ENCODE results near the gene GYG2. TPM values are rescaled to one million over a fixed set of nuclear protein-coding genes. Genes with fewer than 3 reads are reported as not detected.

Gene GYG2
- polyA plus RNA-seq, 1 donor from 2014 or later = 6.3 TPM

- Histone ChIP-seq H3K9ac (ENCODE audit: low read length) (no peak overlapping the region), H2AFZ (ENCODE audit: low read depth, low read length) (no peak overlapping the region), H3K27ac (ENCODE audit: low read length) (no peak overlapping the region), H3K4me3 (ENCODE audit: low read length) (no peak overlapping the region), H3K36me3 (ENCODE audit: insufficient read depth, low read length) (no peaks in the 10 kb centered on the region), H3K9me2 (ENCODE audit: insufficient read depth, low read length) (no peaks in the 10 kb centered on the region), H3F3A (ENCODE audit: insufficient read depth, low read length, poor library complexity, severe bottlenecking) (no peaks in the 10 kb centered on the region), H3K9me3 (ENCODE audit: low read length) (no peaks in the 10 kb centered on the region), H3K4me2 (ENCODE audit: low read length) (no peak overlapping the region), H3K79me2 (replicated peaks; ENCODE audit: insufficient read depth, low read length) (no peaks in the 10 kb centered on the region), H3K27me3 (ENCODE audit: insufficient read depth, low read depth, low read length) (no peaks in the 10 kb centered on the region), H4K20me1 (ENCODE audit: insufficient read depth) (no peaks in the 10 kb centered on the region)
- TF ChIP-seq EP300 (conservative IDR thresholded peaks at IDR 0.05; ENCODE audit: poor library complexity, severe bottlenecking) (no peak), POLR2AphosphoS5 (IDR thresholded peaks at IDR 0.05) (no peak), SMC3 (conservative IDR thresholded peaks at IDR 0.05; ENCODE audit: poor library complexity) (no peak), RAD21 (conservative IDR thresholded peaks at IDR 0.05) (no peak), MXI1 (conservative IDR thresholded peaks at IDR 0.05; ENCODE audit: poor library complexity, severe bottlenecking) (no peak), EZH2 (IDR thresholded peaks at IDR 0.05; ENCODE audit: borderline replicate concordance, insufficient read depth, low read length, poor library complexity, severe bottlenecking) (no peak), TAF1 (IDR thresholded peaks at IDR 0.05; ENCODE audit: low read depth) (no peak)
- TF ChIP-seq, protein P1, sequence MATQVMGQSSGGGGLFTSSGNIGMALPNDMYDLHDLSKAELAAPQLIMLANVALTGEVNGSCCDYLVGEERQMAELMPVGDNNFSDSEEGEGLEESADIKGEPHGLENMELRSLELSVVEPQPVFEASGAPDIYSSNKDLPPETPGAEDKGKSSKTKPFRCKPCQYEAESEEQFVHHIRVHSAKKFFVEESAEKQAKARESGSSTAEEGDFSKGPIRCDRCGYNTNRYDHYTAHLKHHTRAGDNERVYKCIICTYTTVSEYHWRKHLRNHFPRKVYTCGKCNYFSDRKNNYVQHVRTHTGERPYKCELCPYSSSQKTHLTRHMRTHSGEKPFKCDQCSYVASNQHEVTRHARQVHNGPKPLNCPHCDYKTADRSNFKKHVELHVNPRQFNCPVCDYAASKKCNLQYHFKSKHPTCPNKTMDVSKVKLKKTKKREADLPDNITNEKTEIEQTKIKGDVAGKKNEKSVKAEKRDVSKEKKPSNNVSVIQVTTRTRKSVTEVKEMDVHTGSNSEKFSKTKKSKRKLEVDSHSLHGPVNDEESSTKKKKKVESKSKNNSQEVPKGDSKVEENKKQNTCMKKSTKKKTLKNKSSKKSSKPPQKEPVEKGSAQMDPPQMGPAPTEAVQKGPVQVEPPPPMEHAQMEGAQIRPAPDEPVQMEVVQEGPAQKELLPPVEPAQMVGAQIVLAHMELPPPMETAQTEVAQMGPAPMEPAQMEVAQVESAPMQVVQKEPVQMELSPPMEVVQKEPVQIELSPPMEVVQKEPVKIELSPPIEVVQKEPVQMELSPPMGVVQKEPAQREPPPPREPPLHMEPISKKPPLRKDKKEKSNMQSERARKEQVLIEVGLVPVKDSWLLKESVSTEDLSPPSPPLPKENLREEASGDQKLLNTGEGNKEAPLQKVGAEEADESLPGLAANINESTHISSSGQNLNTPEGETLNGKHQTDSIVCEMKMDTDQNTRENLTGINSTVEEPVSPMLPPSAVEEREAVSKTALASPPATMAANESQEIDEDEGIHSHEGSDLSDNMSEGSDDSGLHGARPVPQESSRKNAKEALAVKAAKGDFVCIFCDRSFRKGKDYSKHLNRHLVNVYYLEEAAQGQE (IDR thresholded peaks at IDR 0.05; ENCODE audit: borderline replicate concordance) = no peak
- TF ChIP-seq, protein P2, sequence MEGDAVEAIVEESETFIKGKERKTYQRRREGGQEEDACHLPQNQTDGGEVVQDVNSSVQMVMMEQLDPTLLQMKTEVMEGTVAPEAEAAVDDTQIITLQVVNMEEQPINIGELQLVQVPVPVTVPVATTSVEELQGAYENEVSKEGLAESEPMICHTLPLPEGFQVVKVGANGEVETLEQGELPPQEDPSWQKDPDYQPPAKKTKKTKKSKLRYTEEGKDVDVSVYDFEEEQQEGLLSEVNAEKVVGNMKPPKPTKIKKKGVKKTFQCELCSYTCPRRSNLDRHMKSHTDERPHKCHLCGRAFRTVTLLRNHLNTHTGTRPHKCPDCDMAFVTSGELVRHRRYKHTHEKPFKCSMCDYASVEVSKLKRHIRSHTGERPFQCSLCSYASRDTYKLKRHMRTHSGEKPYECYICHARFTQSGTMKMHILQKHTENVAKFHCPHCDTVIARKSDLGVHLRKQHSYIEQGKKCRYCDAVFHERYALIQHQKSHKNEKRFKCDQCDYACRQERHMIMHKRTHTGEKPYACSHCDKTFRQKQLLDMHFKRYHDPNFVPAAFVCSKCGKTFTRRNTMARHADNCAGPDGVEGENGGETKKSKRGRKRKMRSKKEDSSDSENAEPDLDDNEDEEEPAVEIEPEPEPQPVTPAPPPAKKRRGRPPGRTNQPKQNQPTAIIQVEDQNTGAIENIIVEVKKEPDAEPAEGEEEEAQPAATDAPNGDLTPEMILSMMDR (IDR thresholded peaks at IDR 0.05; ENCODE audit: poor library complexity, severe bottlenecking) = no peak
These were observed 33.7 kb downstream of the GYG2 start for GRCh38 chrX:2862404-2862803.

DNA sequence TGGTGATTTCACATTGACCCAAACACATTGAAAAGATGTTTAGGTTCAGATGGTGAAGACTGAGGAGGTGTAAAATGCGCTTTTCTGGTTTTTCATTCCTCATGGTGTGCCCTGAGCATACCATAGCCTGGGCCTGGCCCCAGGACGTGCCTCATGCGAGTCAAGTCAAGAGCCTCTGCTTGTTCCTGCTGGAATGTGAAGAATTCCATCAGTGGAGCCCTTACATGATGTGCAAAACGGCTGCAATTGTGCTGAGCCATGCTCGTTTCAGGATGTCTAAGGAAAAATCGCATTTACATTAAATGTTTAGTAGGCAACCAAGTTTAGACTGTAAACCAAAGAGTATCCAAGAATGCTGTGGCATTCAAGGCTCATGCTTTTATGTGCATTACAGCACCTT lies 34.9 kb downstream of the GYG2 start:
- H3F3A ChIP-seq (ENCODE audit: insufficient read depth, low read length, poor library complexity, severe bottlenecking) = no peaks in the 10 kb centered on the region
- H3K4me2 ChIP-seq (ENCODE audit: low read length) = no peak overlapping the region
- no peaks in the 10 kb centered on the region for H3K36me3 ChIP-seq (ENCODE audit: insufficient read depth, low read length)

More for the DNA sequence above, 34.9 kb downstream of the GYG2 start:
- Histone ChIP-seq H3K9me3 (ENCODE audit: low read length) (no peaks in the 10 kb centered on the region), H3K9me2 (ENCODE audit: insufficient read depth, low read length) (no peaks in the 10 kb centered on the region), H3K9ac (ENCODE audit: low read length) (no peak overlapping the region), H2AFZ (ENCODE audit: low read depth, low read length) (no peak overlapping the region), H3K27me3 (ENCODE audit: insufficient read depth, low read depth, low read length) (no peaks in the 10 kb centered on the region), H4K20me1 (ENCODE audit: insufficient read depth) (no peaks in the 10 kb centered on the region), H3K4me3 (ENCODE audit: low read length) (no peak overlapping the region), H3K79me2 (replicated peaks; ENCODE audit: insufficient read depth, low read length) (no peaks in the 10 kb centered on the region), H3K27ac (ENCODE audit: low read length) (no peak overlapping the region)
- TF ChIP-seq, protein P1 (IDR thresholded peaks at IDR 0.05; ENCODE audit: borderline replicate concordance) = no peak
- no peak for TF ChIP-seq TAF1 (IDR thresholded peaks at IDR 0.05; ENCODE audit: low read depth)
- TF ChIP-seq MXI1 (conservative IDR thresholded peaks at IDR 0.05; ENCODE audit: poor library complexity, severe bottlenecking) = no peak
- TF ChIP-seq, protein P2 (IDR thresholded peaks at IDR 0.05; ENCODE audit: poor library complexity, severe bottlenecking) = no peak
- TF ChIP-seq POLR2AphosphoS5 (IDR thresholded peaks at IDR 0.05) = no peak
- TF ChIP-seq SMC3 (conservative IDR thresholded peaks at IDR 0.05; ENCODE audit: poor library complexity) = no peak
- TF ChIP-seq EZH2 (IDR thresholded peaks at IDR 0.05; ENCODE audit: borderline replicate concordance, insufficient read depth, low read length, poor library complexity, severe bottlenecking) = no peak
- no peak for TF ChIP-seq EP300 (conservative IDR thresholded peaks at IDR 0.05; ENCODE audit: poor library complexity, severe bottlenecking)
- TF ChIP-seq RAD21 (conservative IDR thresholded peaks at IDR 0.05) = no peak

All from neural cell (in vitro differentiated cells).